ENCODE results near the gene UNG.

DNA sequence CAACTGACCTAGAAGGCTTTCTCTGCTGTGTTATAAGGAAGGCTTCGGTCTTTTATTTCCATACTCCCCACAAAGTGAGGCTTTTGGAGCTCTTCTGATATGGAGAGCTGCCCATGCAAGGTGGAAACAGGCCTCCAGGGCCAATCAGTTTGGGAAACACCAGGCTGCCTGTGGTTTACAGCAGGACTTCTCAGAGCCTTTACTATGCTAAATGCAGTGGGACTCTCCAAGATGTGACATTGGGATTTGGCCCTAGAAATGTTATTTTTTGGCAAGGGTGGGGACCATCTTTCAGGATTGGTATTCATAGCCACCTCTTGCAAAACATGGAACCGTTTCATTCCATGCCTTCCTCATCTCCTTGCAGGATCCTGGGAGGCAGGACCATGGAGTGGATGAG, 22.7 kb downstream of the UNG start:
- TF ChIP-seq, protein P1, sequence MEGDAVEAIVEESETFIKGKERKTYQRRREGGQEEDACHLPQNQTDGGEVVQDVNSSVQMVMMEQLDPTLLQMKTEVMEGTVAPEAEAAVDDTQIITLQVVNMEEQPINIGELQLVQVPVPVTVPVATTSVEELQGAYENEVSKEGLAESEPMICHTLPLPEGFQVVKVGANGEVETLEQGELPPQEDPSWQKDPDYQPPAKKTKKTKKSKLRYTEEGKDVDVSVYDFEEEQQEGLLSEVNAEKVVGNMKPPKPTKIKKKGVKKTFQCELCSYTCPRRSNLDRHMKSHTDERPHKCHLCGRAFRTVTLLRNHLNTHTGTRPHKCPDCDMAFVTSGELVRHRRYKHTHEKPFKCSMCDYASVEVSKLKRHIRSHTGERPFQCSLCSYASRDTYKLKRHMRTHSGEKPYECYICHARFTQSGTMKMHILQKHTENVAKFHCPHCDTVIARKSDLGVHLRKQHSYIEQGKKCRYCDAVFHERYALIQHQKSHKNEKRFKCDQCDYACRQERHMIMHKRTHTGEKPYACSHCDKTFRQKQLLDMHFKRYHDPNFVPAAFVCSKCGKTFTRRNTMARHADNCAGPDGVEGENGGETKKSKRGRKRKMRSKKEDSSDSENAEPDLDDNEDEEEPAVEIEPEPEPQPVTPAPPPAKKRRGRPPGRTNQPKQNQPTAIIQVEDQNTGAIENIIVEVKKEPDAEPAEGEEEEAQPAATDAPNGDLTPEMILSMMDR (IDR thresholded peaks at IDR 0.05 in 2 of 3, conservative IDR thresholded peaks at IDR 0.05 in 1 of 3; ENCODE audit: insufficient read depth in 2 of 3, low read depth in 1 of 3, low read length in 3 of 3): no peak
- TF ChIP-seq SETDB1 (IDR thresholded peaks at IDR 0.05; ENCODE audit: low read length): no peak
- no peak for TF ChIP-seq MYC (IDR thresholded peaks at IDR 0.05; ENCODE audit: low read depth, low read length)
- TF ChIP-seq MYC (CRISPR knock-in tag; IDR thresholded peaks at IDR 0.05; ENCODE audit: borderline replicate concordance, low read depth): no peak
- no peak for TF ChIP-seq HNRNPLL (IDR thresholded peaks at IDR 0.05; ENCODE audit: low read depth, low read length, poor library complexity, severe bottlenecking)
- TF ChIP-seq ZSCAN29 (IDR thresholded peaks at IDR 0.05): no peak
- no peak for TF ChIP-seq BDP1 (IDR thresholded peaks at IDR 0.05; ENCODE audit: insufficient read depth, insufficient read length)
- no peak for TF ChIP-seq NFE2 (IDR thresholded peaks at IDR 0.05; ENCODE audit: low read depth)
- no peak for TF ChIP-seq HCFC1 (IDR thresholded peaks at IDR 0.05; ENCODE audit: low read depth, low read length)
- TF ChIP-seq JUND (IDR thresholded peaks at IDR 0.05; ENCODE audit: borderline replicate concordance, low read depth, low read length): no peak
- no peak for TF ChIP-seq JUND (tag; IDR thresholded peaks at IDR 0.05; ENCODE audit: borderline replicate concordance, low read depth, low read length)
- no peak for TF ChIP-seq NR2F6 (CRISPR knock-in tag; IDR thresholded peaks at IDR 0.05)
- TF ChIP-seq, protein P2, sequence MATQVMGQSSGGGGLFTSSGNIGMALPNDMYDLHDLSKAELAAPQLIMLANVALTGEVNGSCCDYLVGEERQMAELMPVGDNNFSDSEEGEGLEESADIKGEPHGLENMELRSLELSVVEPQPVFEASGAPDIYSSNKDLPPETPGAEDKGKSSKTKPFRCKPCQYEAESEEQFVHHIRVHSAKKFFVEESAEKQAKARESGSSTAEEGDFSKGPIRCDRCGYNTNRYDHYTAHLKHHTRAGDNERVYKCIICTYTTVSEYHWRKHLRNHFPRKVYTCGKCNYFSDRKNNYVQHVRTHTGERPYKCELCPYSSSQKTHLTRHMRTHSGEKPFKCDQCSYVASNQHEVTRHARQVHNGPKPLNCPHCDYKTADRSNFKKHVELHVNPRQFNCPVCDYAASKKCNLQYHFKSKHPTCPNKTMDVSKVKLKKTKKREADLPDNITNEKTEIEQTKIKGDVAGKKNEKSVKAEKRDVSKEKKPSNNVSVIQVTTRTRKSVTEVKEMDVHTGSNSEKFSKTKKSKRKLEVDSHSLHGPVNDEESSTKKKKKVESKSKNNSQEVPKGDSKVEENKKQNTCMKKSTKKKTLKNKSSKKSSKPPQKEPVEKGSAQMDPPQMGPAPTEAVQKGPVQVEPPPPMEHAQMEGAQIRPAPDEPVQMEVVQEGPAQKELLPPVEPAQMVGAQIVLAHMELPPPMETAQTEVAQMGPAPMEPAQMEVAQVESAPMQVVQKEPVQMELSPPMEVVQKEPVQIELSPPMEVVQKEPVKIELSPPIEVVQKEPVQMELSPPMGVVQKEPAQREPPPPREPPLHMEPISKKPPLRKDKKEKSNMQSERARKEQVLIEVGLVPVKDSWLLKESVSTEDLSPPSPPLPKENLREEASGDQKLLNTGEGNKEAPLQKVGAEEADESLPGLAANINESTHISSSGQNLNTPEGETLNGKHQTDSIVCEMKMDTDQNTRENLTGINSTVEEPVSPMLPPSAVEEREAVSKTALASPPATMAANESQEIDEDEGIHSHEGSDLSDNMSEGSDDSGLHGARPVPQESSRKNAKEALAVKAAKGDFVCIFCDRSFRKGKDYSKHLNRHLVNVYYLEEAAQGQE (IDR thresholded peaks at IDR 0.05; ENCODE audit: borderline replicate concordance): no peak
- TF ChIP-seq, protein P2 (CRISPR knock-in tag; IDR thresholded peaks at IDR 0.05; ENCODE audit: low read depth): no peak
- TF ChIP-seq CREB1 (IDR thresholded peaks at IDR 0.05): no peak
- no peak for TF ChIP-seq CREB1 (CRISPR knock-in tag; IDR thresholded peaks at IDR 0.05)

Measured in K562 (cell line).